SK-MEL-5 (cell line): ENCODE data around the gene SASH3. TPM values are rescaled to one million over a fixed set of nuclear protein-coding genes. Genes with fewer than 3 reads are reported as not detected.

Source experiments
- DNase-seq: peaks from one replicate; pipeline ENCODE4 v3.0.0-alpha.2; 2016; ENCODE audit warnings: low read depth, low spot score
- in situ Hi-C: cut with HindIII; loops from 2 replicates; pipeline ENCODE4 v1.10.0; 2016; ENCODE audit warnings: low sequenced_read_pairs, high pct_unique_total_duplicates, low pct_unique_long_range_greater_than_20kb
- total RNA-seq: library from RNA; depleted of rRNA; stranded (reverse); fragments of >200 nt; shearing (Covaris generic); gene quantifications from 2 replicates; pipeline ENCODE4 v1.2.3, GENCODE V29; 2014

The SASH3 gene
- total RNA-seq, 1 experiment from 2014 or later, result not detected

DNA sequence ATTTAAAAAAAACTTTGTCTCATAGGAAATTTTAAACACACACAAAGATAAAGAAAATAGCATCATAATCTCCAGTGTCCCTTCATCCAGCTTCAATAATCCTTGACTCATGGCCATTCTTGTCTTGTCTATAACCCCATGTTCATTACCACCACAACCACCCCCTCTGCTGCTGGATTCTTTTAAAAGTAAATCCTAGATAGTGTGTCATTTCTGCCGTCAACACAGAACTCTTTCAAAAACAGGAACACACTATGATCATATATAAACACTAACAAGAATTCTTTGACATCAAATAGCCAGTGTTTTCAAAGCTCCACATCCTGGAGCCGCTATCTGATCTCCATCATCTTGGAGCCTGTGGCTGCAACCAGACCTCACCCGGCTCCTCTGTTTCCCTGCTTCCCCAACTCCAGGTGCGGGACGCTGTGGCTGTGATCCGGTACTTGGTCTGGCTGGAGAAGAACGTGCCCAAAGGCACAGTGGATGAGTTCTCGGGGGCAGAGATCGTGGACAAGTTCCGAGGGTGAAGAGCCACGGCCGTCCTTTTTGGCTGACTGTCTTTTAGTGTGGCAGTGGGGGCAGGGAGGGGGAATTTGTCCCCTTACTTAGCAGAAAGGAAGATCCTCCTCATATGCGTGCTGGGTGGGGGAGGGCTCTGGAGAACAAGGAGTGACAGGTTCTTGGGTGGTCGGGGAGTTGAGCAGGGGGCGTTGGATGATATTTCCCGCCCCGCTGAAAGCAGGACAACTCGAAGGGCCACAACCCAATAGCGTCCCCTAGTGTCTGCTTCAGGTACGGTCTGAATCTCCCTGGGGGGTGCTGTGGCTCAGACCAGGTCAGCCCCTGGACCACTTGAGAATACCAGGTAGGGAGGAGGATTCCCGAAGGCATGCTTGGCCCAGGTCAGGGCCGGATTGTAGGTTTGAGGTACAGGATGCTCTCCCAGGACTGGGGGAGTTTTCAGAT lies 25.4 kb upstream of the SASH3 start:
- in situ Hi-C loops, result no loop called here
- DNase-seq, result peak; percentile 14

DNA sequence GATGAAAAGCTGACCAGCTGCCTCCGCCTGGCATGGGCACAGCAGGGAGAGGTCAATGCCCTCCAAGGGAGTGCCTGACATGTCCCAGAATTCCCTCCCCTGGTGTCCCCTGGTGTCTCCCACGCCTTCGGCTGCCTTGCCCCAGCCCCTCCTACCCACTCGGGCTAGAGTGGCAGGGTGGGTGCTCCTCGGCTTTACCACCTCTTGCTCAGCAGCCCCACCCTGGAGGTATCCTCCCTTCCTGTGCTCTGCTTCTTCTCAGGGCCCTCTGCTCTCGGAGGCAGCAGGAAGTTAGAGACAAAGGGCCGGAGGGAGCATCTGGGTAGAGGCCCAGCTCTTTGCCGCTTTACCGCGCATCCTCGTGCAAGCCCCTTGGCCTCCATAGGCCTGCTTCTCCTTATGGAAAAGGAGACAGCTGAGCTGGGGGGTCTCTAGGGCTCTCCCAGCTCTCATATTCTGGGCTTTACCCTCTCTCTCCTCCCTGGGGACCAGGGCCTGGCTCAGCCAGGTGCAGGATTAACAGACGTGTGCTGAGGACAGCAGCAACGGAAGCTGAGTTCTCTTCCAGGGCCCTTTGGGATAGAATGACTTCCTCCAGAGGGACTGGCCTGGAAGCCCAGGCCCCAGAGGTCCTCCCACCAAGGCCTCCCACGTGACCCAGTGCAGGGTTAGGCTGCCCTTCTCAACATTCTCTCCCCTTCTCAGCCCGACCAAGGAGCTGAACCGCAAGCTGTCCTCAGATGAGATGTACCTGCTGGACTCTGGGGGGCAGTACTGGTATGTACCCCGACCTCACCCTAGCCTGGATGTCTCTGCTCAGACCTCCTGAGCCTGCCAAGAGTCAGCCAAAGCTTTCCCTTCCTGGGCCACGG lies 23.7 kb upstream of the SASH3 start:
- in situ Hi-C loops, result no loop called here
- DNase-seq, result no peak

DNA sequence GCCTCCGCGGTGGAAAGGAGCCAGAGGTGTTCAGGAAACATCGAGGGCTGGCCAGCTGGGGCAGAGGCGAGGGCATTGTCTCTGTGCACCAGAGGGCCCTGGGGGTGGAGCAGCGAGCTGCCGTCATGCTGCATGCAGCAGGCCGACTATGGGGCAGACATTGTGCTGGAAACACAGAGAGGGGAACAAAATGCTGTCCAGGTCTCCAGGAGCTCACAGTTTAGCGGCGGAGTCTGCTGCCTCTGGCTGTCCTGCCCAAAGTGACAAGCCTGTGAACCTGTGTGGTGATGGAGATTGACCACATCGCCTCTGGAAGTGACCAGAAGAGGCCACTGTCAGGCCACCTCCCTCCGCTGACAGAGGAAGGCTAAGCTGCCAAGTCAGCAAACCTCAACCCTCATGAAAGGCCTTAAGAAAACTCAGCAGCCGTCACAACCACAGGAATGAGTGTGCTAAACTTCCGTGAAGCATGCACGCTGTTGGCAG lies 20.1 kb upstream of the SASH3 start:
- in situ Hi-C loops, result no loop called here
- peak; percentile 71 for DNase-seq

DNA sequence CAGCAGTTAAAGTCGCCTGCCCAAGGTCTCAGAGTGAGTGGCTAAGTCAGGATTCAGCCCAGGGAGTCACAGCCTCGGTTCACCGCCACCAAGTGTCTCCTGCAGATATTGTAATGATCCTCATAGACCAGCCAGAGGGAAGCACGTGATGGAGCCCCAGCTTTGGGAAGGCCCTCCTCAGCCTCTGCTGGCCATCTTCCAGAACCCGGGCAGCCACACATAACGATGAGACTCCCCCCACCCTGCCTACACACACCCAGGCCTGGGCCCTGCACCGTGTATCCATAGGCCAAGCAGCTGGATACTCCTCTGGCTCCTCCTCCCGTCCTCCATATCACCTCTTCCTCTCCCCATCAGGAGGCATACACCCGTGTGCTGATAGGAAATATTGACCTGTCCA lies 19.6 kb upstream of the SASH3 start:
- no peak for DNase-seq
- in situ Hi-C loops, result no loop called here

DNA sequence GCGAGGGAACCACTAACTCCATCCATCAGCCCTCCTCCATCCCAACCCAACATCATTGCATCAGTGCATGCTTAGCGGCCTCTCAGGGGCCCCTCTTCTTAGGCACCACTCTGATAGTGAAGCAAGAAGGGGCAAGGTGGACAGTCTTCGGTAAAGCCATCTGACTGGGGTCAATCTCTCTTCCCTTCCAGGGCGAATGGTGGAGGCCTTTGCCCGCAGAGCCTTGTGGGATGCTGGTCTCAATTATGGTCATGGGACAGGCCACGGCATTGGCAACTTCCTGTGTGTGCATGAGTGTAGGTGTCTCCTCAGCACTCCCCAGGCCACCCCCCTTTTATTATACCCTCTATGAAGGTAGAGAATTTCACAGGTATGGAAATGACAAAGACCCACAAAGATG lies 18.8 kb upstream of the SASH3 start:
- no peak for DNase-seq
- in situ Hi-C loops, result no loop called here

DNA sequence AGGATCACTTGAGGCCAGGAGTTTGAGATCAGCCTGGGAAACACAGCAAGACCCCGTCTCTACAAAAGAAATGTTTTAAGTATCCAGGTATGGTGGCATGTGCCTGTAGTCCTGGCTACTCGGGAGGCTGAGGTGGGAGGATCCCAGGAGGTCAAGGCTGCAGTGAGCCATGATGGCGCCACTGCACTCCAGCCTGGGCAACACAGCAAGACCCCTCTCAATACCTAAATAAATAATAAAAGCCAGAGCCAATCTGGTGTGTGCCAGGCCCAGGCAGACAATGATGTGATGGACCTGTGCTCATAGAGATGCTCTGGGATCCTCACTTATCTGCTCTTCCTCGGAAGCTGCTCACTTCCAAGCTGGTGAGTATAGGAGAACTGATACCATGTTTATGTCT lies 18.2 kb upstream of the SASH3 start:
- in situ Hi-C loops, result no loop called here

DNA sequence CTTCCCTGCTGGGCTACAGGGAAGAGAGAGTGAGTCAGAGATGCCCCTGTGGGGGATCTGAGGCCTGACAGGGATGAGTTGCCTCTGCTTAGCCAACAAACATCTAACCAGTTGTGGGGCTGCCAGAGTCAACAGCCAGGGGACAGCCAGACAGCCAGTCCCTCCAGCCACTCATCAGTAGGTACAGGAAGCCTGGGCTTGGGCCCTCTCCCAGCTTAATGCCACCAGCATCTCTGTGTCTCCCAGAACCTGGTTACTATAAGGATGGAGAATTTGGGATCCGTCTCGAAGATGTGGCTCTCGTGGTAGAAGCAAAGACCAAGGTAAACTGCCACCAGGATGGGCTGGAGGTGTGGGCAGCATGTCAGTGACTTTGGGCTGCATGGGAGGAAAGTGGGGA lies 17.3 kb upstream of the SASH3 start:
- in situ Hi-C loops, result no loop called here

More for the DNA sequence above, 18.2 kb upstream of the SASH3 start:
- DNase-seq, result no peak

DNA sequence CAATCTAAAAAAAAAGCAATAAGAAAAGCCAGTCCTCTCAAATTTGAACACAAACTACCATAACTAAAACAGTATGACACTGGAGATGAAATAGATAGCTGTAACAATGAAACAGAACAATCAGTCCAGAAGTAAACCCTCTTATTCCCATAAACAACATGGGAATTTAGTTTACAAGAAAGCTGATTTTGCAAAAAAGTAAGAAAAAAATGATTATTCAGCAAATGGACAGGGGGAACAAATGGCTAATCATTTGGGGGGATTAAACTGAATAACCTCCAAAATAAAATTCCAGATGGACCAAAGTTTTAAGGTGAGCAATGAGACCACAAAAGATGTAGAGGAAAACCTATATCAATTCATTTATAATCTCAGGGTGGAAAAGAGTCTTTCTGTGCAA lies 16.1 kb upstream of the SASH3 start:
- in situ Hi-C loops, result no loop called here

More for the DNA sequence above, 17.3 kb upstream of the SASH3 start:
- no peak for DNase-seq

DNA sequence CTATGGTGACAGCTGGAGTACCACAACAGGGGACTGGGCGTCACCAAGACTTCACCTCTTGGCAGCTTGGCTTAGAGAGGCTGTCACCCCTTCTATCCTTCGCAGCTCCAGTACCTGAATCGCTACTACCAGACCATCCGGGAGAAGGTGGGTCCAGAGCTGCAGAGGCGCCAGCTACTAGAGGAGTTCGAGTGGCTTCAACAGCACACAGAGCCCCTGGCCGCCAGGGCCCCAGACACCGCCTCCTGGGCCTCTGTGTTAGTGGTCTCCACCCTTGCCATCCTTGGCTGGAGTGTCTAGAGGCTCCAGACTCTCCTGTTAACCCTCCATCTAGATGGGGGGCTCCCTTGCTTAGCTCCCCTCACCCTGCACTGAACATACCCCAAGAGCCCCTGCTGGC lies 11.6 kb upstream of the SASH3 start:
- in situ Hi-C loops, result no loop called here
- no peak for DNase-seq

More for the DNA sequence above, 16.1 kb upstream of the SASH3 start:
- DNase-seq, result no peak

DNA sequence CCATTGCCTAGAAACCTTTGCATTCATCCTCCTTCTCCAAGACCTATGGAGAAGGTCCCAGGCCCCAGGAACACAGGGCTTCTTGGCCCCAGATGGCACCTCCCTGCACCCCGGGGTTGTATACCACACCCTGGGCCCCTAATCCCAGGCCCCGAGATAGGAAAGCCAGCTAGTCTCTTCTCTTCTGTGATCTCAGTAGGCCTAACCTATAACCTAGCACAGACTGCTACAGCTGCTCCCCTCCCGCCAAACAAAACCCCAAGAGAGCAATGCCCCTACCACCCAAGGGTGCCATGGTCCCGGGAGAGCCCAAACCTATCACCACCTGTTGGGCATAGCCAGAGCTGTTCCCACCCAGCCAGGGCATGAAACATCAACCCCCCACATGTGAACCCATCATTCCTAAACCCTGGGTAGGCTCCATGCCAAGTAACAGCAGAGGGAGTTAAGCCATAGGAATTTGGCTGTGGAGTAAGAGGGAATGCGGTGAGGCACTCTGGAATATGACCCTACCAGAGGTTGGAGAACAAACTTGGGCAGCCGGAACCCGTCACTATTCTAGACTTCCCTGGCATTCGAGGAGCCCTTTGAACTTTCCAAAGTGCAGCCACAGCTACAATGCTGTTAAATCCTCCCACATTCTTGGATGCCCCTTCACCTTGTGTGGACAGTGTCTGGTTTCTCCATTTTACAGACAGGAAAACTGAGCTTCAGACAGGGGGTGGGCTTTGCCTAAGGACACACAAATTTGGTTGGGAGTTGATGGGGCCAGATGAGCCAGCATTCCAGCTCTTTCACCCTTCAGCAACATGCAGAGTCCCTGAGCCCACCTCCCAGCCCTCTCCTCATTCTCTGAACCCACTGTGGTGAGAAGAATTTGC lies 10.9 kb upstream of the SASH3 start:
- in situ Hi-C loops, result no loop called here
- DNase-seq, result no peak

DNA sequence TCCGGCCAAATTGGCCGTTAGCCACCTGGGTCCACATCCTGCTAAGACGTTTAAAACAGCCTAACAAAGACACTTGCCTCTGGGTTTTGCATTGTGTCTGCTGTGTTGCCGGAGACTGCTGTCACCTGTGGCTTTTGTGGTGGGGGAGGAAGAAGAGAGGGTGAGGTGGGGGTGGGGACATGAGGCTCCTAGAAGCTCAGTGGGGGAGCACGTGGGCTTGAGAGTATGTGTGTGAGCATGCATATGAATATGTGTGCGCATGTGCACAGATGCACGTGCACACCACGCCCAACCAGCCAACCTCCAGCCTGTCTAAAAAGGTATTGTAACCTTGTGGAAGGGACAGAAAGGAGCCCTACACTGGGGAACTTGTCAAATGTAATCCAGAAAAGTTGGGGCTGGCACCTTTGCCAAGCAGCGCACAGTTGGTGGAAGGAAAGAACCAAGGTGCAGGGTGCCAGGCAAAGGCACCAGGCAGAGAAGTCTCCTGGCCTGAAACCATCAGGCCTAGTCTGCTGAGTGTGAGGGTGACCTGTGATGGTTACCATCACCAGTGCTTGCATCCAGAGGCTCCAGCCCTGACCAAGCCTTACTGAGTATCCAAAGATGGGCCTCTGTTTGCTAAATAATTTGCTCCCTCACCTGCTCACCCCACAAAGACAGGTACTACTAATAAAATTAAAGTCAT lies 10.1 kb upstream of the SASH3 start:
- DNase-seq, result no peak
- in situ Hi-C loops, result no loop called here

DNA sequence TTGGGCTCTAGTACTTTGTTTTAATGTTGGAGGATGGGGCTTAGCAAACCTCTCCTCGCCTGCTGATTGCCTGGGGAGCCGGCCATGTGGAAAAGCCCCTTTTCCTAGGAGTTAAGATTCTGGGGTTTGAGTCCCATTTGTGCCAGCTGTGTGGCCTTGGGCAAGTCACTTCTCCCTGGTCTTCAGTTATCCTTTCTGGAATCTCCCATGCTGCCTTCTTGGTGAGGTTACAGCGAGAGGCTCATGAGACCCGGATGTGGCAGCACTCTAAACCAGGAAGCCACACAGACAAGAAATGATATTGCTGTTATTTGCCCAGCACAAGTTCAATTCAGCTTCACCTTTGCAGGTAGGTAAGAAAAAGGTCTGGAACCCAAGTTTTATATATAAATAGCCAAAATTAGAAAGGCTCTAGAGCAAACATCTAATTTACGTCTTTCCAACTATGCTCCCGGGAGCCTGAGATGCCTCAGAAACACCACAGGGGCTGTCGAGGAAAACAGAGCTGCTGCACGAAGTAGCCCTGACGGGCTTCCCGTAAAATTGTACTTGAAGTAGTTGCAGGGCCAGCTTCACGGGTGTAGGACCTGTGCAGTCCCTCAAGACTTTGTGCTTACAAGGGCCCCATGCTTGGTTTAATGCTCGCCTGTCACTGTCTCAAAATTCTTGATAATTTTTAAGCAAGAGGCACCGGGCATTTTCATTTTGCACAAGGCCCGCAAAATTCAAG lies 8.3 kb upstream of the SASH3 start:
- in situ Hi-C loops, result no loop called here
- DNase-seq, result no peak

DNA sequence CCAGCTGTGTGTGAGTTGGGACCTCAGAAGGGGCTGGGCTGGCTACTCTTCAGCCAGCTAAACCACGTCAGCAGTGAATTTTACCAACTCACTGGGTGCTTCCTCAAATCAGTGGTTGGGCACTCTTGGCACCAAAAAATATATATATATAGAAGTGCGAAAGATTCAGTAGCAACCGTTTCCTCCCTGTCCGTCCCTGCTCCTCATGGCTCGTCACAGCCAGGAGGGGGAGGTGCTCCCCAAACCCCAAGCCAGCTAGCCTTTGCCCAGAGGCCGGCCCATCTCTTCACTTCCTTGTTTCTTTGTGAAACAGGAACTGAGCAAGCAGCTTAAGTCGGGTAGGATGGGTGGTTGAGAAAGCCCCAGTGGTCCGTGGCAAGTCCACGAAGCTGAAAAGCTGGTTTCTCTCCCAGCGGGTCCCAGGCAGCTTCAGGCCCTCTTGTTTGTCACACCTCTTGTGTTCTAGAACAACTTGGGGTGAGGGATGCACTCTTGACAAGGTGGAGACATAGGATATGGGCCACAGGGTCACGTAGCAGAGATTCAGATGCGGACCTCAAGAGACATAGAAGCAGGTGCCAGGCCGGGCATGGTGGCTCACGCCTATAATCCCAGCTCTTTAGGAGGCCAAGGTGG lies 6.8 kb upstream of the SASH3 start:
- in situ Hi-C loops, result no loop called here
- no peak for DNase-seq

DNA sequence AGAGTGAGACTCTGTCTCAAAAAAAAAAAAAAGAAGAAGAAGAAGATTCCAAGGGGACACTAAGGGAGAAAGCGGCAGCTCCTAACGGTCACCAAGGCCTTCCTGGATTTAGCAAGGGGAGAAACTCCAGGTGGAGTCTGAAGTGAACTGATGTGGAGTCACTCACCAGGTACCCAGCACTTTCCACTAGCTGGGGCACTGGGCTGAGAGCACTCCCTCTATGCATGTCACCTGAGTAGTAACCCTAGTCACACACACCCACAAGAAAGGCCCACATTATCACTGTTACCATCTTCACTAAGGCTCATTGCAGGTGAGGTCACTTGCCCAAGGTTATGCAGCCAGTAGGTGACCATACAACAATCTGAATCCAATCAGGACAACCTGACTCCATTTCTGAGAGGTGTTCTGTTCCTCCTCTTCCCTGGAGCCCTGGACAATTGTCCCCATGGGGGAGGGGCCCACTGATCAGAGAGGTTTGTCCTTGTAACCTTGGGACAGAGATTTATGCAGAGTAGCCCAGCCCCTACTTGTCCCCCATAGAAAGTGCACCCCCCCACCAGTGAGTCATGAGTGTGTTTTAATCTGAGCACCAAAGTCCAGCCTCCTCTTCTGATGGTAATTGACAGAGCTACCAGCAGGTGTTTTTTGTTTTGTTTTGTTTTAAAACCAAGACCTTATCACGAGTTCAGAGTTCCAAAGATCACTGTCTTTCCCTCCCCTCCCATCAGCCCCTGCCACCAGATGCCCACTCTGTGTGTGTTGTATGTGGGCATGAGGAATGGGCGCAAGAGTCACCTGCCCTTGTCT lies 5.9 kb upstream of the SASH3 start:
- DNase-seq, result no peak
- in situ Hi-C loops, result no loop called here
